ENCODE results near the gene MBTPS2.
A peak's percentile ranks its signal among the peaks of the same experiment; 100 is the strongest.
"Not testable (repeated sequence)": the region's sequence is repeated elsewhere in the genome, so short reads cannot be mapped to it uniquely, and the experiment has no call there.

Gene MBTPS2

DNA sequence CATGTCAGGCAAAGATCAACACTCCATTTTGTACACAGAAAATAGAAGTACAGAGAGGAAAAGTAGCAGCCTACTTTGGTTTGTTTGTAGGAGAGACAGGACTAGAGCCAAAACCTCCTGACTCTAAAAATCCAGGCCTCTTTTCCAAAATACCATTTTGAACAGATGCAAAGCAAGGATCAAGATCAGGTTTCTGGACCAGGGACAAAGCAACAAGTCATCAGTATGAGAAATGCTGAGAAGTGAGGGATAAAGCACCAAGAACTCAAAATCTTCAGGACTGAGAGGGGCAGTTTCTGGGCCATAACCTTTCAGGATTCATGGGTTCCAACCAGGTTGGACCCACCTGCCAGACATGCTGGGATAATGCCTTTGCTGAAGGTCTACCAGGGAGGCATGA lies 36.6 kb upstream of the MBTPS2 start:
- Mint-ChIP-seq H3K9me3 (no peaks in the 10 kb centered on the region), H3K27me3 (ENCODE audit: low read depth) (no peaks in the 10 kb centered on the region), H3K27ac (peak overlapping the region; percentile 67 to 74 (median 68)), H3K36me3 (ENCODE audit: low read depth) (no peaks in the 10 kb centered on the region), H3K4me3 (no peak overlapping the region), H3K4me1 (peaks cover 56% of the 10 kb centered on the region)
- TF ChIP-seq, protein P1, sequence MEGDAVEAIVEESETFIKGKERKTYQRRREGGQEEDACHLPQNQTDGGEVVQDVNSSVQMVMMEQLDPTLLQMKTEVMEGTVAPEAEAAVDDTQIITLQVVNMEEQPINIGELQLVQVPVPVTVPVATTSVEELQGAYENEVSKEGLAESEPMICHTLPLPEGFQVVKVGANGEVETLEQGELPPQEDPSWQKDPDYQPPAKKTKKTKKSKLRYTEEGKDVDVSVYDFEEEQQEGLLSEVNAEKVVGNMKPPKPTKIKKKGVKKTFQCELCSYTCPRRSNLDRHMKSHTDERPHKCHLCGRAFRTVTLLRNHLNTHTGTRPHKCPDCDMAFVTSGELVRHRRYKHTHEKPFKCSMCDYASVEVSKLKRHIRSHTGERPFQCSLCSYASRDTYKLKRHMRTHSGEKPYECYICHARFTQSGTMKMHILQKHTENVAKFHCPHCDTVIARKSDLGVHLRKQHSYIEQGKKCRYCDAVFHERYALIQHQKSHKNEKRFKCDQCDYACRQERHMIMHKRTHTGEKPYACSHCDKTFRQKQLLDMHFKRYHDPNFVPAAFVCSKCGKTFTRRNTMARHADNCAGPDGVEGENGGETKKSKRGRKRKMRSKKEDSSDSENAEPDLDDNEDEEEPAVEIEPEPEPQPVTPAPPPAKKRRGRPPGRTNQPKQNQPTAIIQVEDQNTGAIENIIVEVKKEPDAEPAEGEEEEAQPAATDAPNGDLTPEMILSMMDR (IDR thresholded peaks at IDR 0.05; ENCODE audit: unreplicated experiment in 3 of 3) = no peak

DNA sequence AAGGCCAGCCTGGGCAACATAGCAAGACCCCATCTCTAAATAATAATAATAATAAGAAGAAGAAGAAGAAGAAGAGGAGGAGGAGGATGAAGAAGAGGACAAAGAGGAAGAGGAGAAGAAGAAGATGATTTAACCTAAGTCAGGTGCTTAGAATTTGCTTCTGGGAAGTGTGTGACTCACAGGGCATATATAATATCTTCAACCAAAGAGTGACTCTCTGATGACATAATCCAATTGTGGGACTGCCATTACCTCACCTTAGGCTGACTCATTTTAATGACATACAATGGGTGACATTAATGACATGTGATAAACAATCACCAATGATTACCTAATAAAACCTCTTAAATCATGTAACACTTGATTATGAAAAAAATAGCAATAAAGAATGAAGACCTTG lies 32.7 kb upstream of the MBTPS2 start:
- no peaks in the 10 kb centered on the region for H3K27me3 Mint-ChIP-seq (ENCODE audit: low read depth)

DNA sequence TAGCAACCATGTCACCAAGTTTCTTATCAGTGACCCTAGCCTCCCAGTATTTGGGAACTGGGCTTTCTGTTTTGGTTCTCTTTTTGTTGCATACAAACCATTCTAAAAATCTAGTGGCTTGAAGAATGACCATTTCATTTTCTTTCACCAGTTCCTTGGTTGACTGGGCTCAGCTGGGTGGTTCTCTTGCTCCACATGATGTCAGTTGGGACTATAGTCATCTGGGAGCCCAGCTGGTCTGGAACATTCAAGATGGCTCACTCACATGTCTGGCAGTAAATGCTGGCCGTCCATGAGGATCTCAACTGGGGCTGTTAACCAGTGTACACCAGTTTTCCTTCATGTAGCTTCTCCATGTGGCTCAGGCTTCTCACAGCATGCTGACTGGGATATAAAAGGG lies 27.6 kb upstream of the MBTPS2 start:
- H3K36me3 Mint-ChIP-seq (ENCODE audit: low read depth) = no peaks in the 10 kb centered on the region
- peak overlapping the region in 1 of 3 experiments; percentile 12 for H3K27ac Mint-ChIP-seq
- H3K4me3 Mint-ChIP-seq = no peak overlapping the region
- peaks cover 2% of the 10 kb centered on the region for H3K9me3 Mint-ChIP-seq
- TF ChIP-seq, protein P1 (IDR thresholded peaks at IDR 0.05; ENCODE audit: unreplicated experiment in 3 of 3) = no peak
- no peaks in the 10 kb centered on the region for H3K27me3 Mint-ChIP-seq (ENCODE audit: low read depth)
- no peaks in the 10 kb centered on the region for H3K4me1 Mint-ChIP-seq

More for the DNA sequence above, 32.7 kb upstream of the MBTPS2 start:
- Mint-ChIP-seq H3K4me1 (peaks cover 21% of the 10 kb centered on the region), H3K9me3 (peaks cover 2% of the 10 kb centered on the region), H3K27ac (no peak overlapping the region), H3K36me3 (ENCODE audit: low read depth) (no peaks in the 10 kb centered on the region), H3K4me3 (no peak overlapping the region)
- TF ChIP-seq, protein P1 (IDR thresholded peaks at IDR 0.05; ENCODE audit: unreplicated experiment in 3 of 3) = no peak

- Mint-ChIP-seq H3K4me3 (no peak overlapping the region), H3K27ac (peak overlapping the region in 1 of 3 experiments; percentile 12), H3K9me3 (peaks cover 2% of the 10 kb centered on the region), H3K4me1 (no peaks in the 10 kb centered on the region), H3K27me3 (ENCODE audit: low read depth) (no peaks in the 10 kb centered on the region), H3K36me3 (ENCODE audit: low read depth) (no peaks in the 10 kb centered on the region)
- TF ChIP-seq, protein P1 (IDR thresholded peaks at IDR 0.05; ENCODE audit: unreplicated experiment in 3 of 3) = no peak
Observed at GRCh38 chrX:21812628-21813027, 26.8 kb upstream of the MBTPS2 start.

DNA sequence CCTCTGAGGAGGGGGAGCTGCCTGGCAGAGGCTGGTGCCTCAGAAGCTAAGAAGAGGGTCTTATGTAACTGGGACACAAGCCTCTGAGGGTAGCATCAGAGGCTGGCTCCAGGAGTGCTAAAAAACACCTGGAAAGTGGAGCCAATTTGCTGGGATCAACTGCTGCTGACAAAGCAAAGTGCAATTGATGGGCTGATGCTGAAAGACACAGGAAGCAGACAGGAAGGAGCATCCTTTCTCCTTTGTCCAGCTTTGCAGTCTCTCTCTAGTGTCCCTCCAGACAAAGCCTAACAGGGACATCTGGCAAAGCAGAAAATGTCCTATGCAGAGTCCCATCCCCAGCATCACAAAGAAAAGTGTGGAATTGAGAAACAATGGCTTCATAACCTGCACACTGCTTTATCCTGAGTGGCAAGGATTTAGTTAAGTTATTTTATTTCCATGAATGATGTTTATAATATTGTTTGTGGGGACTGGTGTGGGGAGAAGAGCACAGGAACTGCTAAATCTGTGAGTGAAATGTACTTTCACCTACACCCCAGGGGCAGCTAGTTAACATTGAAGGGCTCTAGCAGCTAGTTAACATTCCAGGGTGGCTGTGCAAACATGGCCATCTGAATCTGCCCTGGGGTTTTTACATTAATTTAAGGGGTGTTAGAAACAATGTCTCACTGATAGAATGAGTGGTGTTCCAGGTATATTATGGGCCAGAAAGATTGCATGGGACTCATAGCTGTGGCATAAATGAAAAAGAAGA lies 25.6 kb upstream of the MBTPS2 start:
- Mint-ChIP-seq H3K27me3 (ENCODE audit: low read depth) (no peaks in the 10 kb centered on the region), H3K9me3 (peaks cover 2% of the 10 kb centered on the region), H3K4me3 (no peak overlapping the region), H3K36me3 (ENCODE audit: low read depth) (no peaks in the 10 kb centered on the region), H3K4me1 (no peaks in the 10 kb centered on the region), H3K27ac (peak overlapping the region in 1 of 3 experiments; percentile 36)
- TF ChIP-seq, protein P1 (IDR thresholded peaks at IDR 0.05; ENCODE audit: unreplicated experiment in 3 of 3) = no peak

GRCh38 chrX:21816136-21816535 lies 23.3 kb upstream of the MBTPS2 start:
- Mint-ChIP-seq H3K36me3 (ENCODE audit: low read depth) (no peaks in the 10 kb centered on the region), H3K9me3 (no peaks in the 10 kb centered on the region), H3K27me3 (ENCODE audit: low read depth) (no peaks in the 10 kb centered on the region), H3K4me3 (no peak overlapping the region), H3K4me1 (no peaks in the 10 kb centered on the region), H3K27ac (no peak overlapping the region)
- TF ChIP-seq, protein P1 (IDR thresholded peaks at IDR 0.05; ENCODE audit: unreplicated experiment in 3 of 3) = no peak

- not testable (repeated sequence) for H3K27ac Mint-ChIP-seq; H3K36me3 Mint-ChIP-seq (ENCODE audit: low read depth); H3K9me3 Mint-ChIP-seq; H3K27me3 Mint-ChIP-seq (ENCODE audit: low read depth); H3K4me1 Mint-ChIP-seq; H3K4me3 Mint-ChIP-seq
Observed at GRCh38 chrX:21820170-21820569, 19.2 kb upstream of the MBTPS2 start.

Data from nephron (organoid).